Measurements from ENCODE around the gene PTAFR.
"Not testable (repeated sequence)": the region's sequence is repeated elsewhere in the genome, so short reads cannot be mapped to it uniquely, and the experiment has no call there.

Gene PTAFR

DNA sequence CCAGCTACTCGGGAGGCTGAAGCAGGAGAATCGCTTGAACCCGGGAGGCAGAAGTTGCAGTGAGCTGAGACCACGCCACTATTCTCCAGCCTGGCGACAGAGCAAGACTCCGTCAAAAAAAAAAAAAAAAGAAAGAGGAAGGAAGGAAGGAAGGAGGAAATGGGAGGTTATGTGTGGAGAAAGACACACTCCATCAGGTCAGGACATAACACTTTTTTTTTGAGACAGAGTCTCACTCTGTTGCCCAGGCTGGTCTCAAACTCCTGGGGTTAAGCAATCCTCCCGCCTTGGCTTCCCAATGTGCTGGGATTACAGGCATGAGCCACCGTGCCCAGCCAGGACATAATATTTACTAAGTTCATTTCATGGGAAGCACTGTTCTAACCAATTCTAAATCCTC lies 36.6 kb downstream of the PTAFR start:
- not testable (repeated sequence) for H3K4me3 Mint-ChIP-seq; H3K36me3 Mint-ChIP-seq; H3K4me1 Mint-ChIP-seq (ENCODE audit: low read depth); H3K9me3 Mint-ChIP-seq (ENCODE audit: low read depth); H3K27ac Mint-ChIP-seq; H3K27me3 Mint-ChIP-seq

DNA sequence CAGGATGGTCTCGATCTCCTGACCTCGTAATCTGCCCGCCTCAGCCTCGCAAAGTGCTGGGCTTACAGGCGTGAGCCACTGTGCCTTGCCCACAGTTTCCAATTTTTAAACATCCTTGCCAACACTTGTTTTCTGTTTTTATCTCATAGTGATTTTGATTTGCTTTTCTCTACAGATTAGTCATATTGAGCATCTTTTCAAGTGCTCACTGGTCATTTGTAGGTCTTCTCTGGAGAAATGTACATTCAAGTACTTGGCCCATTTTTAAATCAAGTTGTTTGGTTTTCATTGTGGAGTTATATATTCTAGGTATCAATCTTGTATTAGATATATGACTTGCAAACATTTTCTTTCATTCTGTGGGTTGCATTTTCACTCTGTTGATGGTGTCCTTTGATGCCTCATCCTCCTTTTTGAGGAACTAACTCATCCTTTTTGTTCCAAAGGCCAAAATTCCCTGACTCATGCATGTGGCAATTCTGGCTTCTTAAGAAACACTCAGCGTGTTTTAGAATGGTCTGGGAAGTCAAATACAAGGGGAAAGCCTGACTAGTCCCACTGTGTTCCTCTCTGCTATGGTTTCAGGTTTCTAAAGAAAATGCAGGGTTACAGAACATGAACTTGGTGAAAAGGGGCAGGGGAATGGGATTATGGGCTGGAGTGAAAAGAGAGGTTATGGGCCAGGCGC lies 37.3 kb downstream of the PTAFR start:
- Mint-ChIP-seq H3K27me3 (peaks cover 2% of the 10 kb centered on the region), H3K36me3 (no peaks in the 10 kb centered on the region), H3K4me1 (ENCODE audit: low read depth) (peaks cover 1% of the 10 kb centered on the region), H3K27ac (no peak overlapping the region), H3K9me3 (ENCODE audit: low read depth) (no peaks in the 10 kb centered on the region), H3K4me3 (no peak overlapping the region)

DNA sequence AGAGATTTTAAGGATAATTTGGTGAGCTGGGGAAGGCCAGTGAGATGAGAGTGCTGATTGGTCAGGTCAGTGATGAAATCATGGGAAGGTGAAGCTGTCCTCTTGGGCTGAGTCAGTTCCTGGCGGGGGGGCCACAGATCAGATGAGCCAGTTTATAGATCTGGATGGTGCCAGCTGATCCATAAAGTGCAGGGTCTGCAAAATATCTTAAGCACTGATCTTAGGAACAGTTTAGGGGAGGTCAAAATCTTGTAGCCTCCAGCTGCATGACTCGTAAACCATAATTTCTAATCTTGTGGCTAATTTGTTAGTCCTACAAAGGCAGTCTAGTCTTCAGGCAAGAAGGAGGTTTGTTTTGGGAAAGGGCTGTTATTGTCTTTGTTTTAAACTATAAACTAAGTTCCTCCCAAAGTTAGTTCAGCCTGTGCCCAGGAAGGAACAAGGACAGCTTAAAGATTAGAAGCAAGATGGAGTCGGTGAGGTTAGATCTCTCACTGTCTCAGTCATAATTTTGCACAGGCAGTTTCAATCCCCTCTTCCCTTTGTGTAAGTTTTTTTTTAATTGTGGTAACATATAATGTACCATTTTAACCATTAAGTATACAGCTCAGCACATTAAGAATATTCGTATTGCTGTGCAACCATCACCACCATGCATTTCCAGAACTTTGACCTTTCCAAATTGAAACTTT lies 39.4 kb downstream of the PTAFR start:
- Mint-ChIP-seq H3K9me3 (ENCODE audit: low read depth) (no peaks in the 10 kb centered on the region), H3K36me3 (no peaks in the 10 kb centered on the region), H3K4me1 (ENCODE audit: low read depth) (no peaks in the 10 kb centered on the region), H3K27ac (no peak overlapping the region), H3K4me3 (no peak overlapping the region), H3K27me3 (peaks cover 2% of the 10 kb centered on the region)

DNA sequence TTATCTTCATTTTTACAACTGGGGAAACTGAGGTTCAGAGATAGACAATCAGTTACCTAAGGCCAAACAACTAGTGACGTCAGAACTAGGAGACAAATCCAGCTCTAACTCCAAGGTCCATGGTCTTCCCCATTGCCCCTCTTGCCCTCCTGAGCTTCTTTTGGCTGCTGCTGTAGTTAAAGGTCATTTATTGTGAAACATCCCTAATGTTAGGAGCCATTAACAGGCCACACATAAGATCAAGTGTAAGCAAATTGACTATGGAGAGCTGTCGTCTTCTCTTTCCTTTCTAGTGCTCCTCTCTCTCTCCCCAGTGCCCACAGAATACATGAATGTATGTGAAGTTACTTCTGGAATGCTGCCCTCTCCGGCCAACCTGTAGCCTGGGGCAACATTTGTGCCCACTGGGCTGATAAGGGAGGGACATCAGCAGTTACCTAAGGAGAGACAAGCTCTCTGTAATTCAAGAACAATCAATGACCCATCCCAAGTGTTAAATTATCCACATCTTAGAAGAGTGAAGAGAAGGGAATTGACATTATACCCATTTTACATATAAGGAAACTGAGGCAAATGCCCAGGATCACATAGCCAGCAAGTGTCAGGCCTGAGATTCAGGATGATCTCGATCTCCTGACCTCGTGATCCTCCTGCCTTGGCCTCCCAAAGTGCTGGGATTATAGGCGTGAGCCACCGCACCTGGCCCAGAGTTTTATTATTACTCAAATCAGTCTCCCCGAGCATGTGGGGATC lies 40.1 kb downstream of the PTAFR start:
- no peak overlapping the region for H3K4me3 Mint-ChIP-seq
- no peaks in the 10 kb centered on the region for H3K9me3 Mint-ChIP-seq (ENCODE audit: low read depth)
- H3K36me3 Mint-ChIP-seq = no peaks in the 10 kb centered on the region
- no peaks in the 10 kb centered on the region for H3K4me1 Mint-ChIP-seq (ENCODE audit: low read depth)
- H3K27me3 Mint-ChIP-seq = peaks cover 2% of the 10 kb centered on the region
- no peak overlapping the region for H3K27ac Mint-ChIP-seq

DNA sequence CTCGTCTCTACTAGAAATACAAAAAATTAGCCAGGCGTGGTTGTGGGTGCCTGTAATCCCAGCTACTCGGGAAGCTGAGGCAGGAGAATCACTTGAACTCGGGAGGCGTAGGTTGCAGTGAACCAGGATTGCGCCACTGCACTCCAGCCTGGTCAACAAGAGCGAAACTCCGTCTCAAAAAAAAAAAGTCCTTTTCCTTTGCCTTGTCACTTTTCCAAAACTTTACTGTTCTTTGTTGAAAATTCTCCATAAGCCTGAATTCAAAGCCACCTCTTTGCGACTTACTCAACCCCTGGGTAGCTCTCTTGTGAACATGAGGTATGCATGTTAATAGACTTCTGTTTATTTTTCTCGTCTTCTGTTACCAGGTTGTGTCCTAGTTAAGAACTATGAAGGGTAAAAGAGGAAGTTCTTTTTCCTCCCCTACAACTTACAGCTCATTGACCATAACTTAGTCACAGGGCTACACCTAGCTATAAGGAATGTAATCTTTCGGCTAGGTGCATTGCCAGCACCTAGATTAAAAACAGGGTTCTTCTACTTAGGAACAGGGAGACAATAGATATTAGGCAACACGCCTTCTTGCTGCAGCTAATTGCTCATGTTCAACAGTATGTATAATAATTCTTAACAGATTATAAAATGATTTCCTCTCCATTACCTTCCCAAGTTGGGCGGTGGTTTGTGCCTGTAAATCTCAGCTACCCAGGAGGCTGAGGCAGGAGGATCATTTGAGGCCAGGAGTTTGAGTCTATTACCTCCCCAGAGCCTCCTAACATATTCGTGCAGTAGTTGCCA lies 40.9 kb downstream of the PTAFR start:
- Mint-ChIP-seq H3K4me3 (no peak overlapping the region), H3K9me3 (ENCODE audit: low read depth) (no peaks in the 10 kb centered on the region), H3K36me3 (no peaks in the 10 kb centered on the region), H3K4me1 (ENCODE audit: low read depth) (no peaks in the 10 kb centered on the region), H3K27ac (no peak overlapping the region), H3K27me3 (peaks cover 2% of the 10 kb centered on the region)

DNA sequence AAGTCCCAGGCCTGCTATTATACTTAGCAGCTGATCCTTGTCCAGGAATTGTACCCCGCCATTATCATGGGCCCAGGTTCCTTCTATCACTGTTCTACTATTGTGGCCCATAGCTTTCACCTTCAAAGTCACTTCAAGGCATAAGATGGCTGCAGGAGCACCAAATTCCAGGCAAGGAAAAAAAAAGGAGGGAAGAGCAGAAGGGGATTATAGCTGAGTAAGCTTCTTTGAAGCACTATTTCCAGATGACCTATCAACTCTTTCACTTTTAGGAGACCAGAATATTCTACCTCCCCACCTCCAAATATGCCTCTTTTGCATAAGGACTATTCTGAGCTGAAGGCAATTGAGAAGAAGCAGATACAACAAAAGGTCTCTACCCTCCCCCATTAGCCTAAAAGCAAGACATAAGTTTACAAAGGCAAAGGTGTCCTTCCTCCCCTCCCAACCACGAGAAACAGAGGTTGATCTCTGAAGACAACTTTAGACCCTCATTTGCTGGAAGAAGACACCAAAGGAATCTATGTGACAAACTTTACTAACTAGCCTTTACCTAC lies 41.8 kb downstream of the PTAFR start:
- no peaks in the 10 kb centered on the region for H3K4me1 Mint-ChIP-seq (ENCODE audit: low read depth)
- no peaks in the 10 kb centered on the region for H3K36me3 Mint-ChIP-seq
- H3K4me3 Mint-ChIP-seq = no peak overlapping the region
- H3K27me3 Mint-ChIP-seq = peaks cover 2% of the 10 kb centered on the region
- H3K9me3 Mint-ChIP-seq (ENCODE audit: low read depth) = no peaks in the 10 kb centered on the region
- H3K27ac Mint-ChIP-seq = no peak overlapping the region

DNA sequence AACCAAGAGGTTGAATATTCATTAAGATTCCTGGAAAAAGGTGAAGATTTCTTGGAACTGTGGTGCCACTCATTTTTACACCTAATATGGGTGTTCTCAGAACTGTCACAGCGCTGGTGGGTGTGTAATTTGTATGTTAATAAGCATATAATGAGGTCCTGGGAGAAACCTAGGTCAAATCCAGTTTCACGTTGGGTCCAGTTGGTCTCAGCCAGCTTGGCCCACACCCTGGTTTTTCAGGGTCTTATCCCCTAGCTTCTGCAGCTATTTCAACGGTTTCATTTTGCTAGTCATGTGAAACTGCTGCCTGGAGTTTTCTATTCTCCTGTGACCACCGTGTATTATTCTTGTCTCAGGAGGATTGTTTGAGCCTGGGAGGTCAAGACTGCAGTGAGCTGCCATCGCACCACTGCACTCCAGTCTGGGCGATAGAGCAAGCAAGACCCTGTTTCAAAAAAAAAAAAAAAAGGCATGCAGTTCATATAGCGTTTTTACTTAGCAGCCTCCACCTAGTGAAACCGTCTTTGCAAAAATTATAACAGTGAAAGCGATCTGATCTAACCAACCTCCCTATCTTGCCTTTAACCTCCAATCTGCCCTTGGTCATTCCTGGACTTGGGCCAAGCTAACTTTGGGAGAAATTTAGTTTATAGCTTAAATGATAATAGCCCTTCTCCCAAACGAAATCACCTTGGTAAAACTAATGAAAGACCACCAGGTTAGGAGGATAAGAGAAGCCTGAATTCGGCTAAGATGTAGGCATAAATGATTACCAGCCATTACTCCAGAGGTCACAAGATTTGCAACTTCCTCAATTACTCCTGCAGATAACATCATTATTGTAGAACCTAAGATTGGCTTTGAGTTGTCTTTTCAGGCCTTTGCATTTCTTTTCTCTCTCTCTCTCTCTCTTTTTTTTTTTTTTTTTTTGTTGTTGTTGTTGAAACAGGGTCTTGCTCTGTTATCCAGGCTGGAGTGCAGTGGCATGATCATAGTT lies 44.0 kb downstream of the PTAFR start:
- Mint-ChIP-seq H3K27ac (no peak overlapping the region), H3K36me3 (no peaks in the 10 kb centered on the region), H3K27me3 (peaks cover 3% of the 10 kb centered on the region), H3K4me1 (ENCODE audit: low read depth) (no peaks in the 10 kb centered on the region), H3K9me3 (ENCODE audit: low read depth) (no peaks in the 10 kb centered on the region), H3K4me3 (no peak overlapping the region)

DNA sequence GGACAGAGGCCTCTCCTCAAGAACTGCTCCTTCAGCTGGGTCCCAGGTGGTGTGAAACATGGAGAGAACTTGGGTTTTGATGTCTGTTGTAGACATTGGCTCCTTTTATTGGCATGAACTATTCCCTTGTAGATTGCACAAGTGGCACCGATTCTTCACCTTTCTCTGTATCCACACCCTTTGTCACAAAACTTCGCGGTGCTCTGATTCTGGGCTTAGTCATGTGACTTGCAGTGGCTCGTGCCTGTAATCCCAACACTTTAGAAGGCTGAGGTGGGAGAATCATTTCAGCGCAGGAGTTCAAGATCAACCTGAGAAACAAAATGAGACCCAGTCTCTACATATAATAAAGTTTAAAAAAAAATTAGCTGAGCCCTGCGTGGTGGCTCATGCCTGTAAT lies 45.6 kb downstream of the PTAFR start:
- no peaks in the 10 kb centered on the region for H3K9me3 Mint-ChIP-seq (ENCODE audit: low read depth)
- peaks cover 3% of the 10 kb centered on the region for H3K27me3 Mint-ChIP-seq
- H3K4me3 Mint-ChIP-seq = no peak overlapping the region
- no peaks in the 10 kb centered on the region for H3K4me1 Mint-ChIP-seq (ENCODE audit: low read depth)
- H3K27ac Mint-ChIP-seq = no peak overlapping the region
- no peaks in the 10 kb centered on the region for H3K36me3 Mint-ChIP-seq

DNA sequence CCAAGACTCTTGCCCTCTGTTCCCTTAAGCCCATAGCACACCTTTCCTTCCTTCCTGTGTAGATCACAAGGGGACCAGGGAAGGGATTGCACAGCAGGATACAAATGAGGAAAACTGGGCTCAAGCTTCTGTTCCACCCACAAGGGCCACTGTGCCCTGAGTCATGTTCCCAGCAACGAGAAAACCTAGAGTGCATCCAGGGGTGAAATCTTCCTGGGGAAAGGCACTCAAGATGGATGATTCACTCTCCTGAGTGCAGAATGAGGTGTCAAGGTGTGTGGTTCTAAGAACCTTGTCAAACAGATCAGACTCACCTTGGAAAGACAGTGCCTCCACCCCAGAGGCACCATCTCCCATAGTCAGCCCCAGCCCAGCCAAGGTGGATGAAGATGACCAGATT lies 47.3 kb downstream of the PTAFR start:
- Mint-ChIP-seq H3K4me3 (no peak overlapping the region), H3K27ac (no peak overlapping the region), H3K4me1 (ENCODE audit: low read depth) (no peaks in the 10 kb centered on the region), H3K27me3 (peaks cover 7% of the 10 kb centered on the region), H3K9me3 (ENCODE audit: low read depth) (no peaks in the 10 kb centered on the region), H3K36me3 (no peaks in the 10 kb centered on the region)

DNA sequence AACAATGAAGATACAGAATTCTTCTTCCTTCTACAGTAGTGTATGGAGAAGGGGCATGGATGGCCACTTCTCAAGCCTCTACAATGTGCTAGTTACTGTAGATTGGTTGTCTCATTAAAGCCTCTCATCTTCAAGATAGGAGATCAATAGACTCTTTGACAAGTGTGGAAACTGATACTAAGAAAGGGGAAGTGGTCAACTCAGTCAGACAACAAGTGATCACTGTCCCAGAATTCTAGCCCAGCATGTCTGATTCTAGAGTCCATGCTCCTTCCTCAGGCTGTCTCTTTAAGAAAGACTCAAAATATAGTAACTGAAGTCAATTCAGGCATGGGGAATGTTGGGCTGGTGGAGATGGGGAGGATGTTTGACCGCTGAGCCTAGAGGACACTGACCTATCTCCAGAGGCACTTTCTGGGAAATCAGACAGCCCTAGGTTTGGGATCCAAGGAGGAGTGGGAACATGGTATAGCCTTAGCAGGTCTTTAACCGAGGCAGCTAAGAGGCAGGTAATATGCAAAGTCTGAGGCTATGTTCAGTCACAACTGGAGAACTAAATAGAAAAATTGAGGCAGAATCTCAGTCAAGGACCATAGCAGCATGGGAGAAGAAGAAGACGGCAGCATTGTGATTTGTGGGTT lies 48.8 kb downstream of the PTAFR start:
- no peak overlapping the region for H3K27ac Mint-ChIP-seq

DNA sequence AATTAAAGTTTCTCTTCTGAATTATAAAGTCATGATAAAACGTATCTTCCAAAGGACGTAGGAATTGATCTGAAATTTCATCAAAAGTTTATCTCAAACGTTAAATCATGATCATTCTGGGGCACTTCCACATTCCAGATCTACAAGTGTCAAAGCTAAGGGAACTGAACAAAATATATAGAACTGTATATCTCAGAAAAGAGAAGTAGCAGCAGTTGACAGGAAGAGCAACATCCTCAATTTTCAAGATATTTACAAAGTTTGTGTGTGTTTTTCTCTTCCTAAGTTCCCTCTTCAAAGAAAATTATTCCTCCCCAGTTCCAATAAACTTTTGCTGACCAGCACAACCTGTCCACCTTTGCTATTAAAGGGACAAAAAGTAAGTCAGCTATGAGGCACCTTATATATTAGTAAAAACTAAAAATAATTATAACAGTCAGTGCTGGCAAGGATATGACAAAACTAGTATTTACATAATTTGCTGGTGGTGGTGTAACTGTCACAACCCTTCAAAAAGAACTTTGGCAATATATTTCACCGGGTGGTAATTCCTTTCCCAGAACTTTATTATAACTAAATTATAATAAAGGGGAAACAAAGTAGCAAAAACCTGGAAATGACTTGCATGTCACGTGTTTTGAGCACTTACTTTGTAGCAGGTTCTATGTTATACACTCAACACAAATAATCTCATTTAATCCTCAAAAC lies 49.6 kb downstream of the PTAFR start:
- H3K27me3 Mint-ChIP-seq = peaks cover 10% of the 10 kb centered on the region
- no peaks in the 10 kb centered on the region for H3K4me1 Mint-ChIP-seq (ENCODE audit: low read depth)
- no peaks in the 10 kb centered on the region for H3K36me3 Mint-ChIP-seq
- no peak overlapping the region for H3K4me3 Mint-ChIP-seq
- no peak overlapping the region for H3K27ac Mint-ChIP-seq
- no peaks in the 10 kb centered on the region for H3K9me3 Mint-ChIP-seq (ENCODE audit: low read depth)

More for the DNA sequence above, 48.8 kb downstream of the PTAFR start:
- H3K9me3 Mint-ChIP-seq (ENCODE audit: low read depth) = no peaks in the 10 kb centered on the region
- H3K36me3 Mint-ChIP-seq = no peaks in the 10 kb centered on the region
- H3K27me3 Mint-ChIP-seq = peaks cover 9% of the 10 kb centered on the region
- no peak overlapping the region for H3K4me3 Mint-ChIP-seq
- no peaks in the 10 kb centered on the region for H3K4me1 Mint-ChIP-seq (ENCODE audit: low read depth)

DNA sequence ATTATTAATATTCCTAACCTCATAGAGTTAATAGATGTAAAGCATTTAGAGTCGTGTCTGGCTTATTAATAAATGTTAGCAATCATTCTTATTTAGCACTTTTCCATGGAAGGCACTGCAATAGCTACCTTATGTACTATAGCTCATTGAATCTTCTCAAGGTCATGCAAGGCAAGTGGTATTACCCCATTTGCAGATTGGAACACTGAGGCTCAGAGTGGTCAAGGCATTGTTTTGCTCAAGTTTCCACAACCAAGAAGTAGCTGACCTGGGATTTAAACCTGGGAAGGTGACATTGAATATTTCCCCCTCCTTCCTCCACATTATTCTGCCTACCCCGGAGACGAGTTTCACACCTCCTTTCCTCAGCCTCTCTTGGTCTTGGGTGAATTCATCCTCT lies 50.3 kb downstream of the PTAFR start:
- Mint-ChIP-seq H3K9me3 (ENCODE audit: low read depth) (no peaks in the 10 kb centered on the region), H3K27me3 (peaks cover 10% of the 10 kb centered on the region), H3K36me3 (no peaks in the 10 kb centered on the region), H3K4me1 (ENCODE audit: low read depth) (no peaks in the 10 kb centered on the region), H3K27ac (no peak overlapping the region), H3K4me3 (no peak overlapping the region)

DNA sequence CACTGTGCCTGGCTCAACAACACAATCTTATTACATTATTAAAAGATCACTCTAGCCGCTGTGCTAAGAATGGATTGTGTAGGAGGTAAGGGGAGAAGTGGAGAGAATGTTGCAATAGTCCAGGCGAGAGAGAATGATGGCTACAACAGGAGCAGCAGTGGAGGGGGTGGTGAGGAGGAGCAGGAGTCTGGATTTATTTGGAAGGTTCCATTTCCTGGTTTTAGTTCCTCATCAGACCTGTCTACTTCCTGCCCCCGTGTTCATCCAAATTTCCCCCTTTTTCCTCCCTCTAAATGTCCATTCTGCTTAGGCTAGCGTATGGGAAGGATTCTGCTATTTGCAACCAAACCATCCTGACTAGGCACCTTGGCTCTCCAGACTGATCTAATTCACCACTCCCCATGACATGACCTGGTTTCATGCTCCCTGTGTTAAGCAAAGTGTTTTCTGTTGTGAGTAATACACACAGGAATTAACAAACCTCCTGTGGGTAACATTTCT lies 53.0 kb downstream of the PTAFR start:
- no peaks in the 10 kb centered on the region for H3K4me1 Mint-ChIP-seq (ENCODE audit: low read depth)
- H3K27me3 Mint-ChIP-seq = peaks cover 10% of the 10 kb centered on the region
- no peaks in the 10 kb centered on the region for H3K36me3 Mint-ChIP-seq
- H3K27ac Mint-ChIP-seq = no peak overlapping the region
- no peaks in the 10 kb centered on the region for H3K9me3 Mint-ChIP-seq (ENCODE audit: low read depth)
- H3K4me3 Mint-ChIP-seq = no peak overlapping the region

Measured in activated naive CD8-positive, alpha-beta T cell (primary cell).